ENCODE data around the gene SH3PXD2A.

DNA sequence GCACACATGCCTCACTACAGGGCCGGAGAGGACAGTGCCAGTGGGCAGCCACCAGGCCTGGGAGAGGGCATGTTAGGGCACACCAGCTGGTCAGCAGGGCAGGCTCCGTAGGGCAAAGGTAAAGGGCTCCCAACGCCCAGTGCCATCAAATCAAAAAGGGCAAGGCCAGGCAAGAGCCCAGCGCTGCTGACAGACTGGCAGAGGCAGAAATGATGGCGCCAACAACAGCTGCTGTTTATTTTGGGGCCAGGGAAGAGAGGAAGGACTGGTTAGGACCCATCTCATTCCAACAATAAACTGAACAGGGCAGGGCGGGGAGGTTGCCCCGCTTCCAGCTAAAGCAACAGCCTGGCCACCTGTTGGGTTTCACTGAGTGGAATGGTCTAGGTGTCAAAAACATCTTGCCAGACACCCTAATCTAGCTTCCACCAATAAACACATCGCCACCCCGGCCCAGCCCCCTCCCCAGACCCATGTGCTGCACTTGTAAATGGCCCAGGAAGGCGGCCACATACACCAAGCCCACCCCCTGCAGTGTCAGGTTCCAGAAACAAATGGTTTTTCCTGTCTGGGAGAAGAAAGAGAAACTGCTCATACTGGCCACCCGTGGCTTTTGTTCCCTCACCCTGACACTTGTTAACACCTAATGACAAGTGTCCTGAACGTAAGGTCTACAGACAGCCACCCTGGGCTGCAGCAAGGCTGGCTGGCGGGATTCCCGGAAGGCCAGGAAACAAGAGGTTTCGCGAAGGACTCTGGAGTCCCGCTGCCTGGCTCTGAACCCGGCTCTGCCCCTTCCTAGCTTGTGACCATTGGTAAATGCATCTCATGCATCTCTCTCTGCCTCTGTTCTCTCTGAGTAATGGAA, 15.3 kb downstream of the SH3PXD2A start:
- TF ChIP-seq, protein P1, sequence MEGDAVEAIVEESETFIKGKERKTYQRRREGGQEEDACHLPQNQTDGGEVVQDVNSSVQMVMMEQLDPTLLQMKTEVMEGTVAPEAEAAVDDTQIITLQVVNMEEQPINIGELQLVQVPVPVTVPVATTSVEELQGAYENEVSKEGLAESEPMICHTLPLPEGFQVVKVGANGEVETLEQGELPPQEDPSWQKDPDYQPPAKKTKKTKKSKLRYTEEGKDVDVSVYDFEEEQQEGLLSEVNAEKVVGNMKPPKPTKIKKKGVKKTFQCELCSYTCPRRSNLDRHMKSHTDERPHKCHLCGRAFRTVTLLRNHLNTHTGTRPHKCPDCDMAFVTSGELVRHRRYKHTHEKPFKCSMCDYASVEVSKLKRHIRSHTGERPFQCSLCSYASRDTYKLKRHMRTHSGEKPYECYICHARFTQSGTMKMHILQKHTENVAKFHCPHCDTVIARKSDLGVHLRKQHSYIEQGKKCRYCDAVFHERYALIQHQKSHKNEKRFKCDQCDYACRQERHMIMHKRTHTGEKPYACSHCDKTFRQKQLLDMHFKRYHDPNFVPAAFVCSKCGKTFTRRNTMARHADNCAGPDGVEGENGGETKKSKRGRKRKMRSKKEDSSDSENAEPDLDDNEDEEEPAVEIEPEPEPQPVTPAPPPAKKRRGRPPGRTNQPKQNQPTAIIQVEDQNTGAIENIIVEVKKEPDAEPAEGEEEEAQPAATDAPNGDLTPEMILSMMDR (IDR thresholded peaks at IDR 0.05; ENCODE audit: borderline replicate concordance, extremely low read depth, low read length, poor library complexity, severe bottlenecking): no peak
- TF ChIP-seq EZH2 (IDR thresholded peaks at IDR 0.05; ENCODE audit: borderline replicate concordance, low read depth, low read length, severe bottlenecking): no peak

All from DND-41 (cell line).